Ovary (tissue), 9 donors: ENCODE measurements around the gene MED19. TPM values are rescaled to one million over a fixed set of nuclear protein-coding genes. Genes with fewer than 3 reads are reported as not detected.
A peak's percentile ranks its signal among the peaks of the same experiment; 100 is the strongest.

ENCODE experiments used
- DNase-seq, 5 donors: peaks; one replicate each; pipeline ENCODE4 v3.0.0-alpha.2; 2019 to 2020
- H3K27ac ChIP-seq, 2 donors: fragments of 200-600 bp; one replicate each; pipeline versions ENCODE4 v1.5.1 to v1.8.0; 2019 to 2022
- H3K27me3 ChIP-seq: fragments of 200-600 bp; one replicate; pipeline ENCODE4 v1.8.0; 2022
- H3K36me3 ChIP-seq: fragments of 200-600 bp; sonication (generic); one replicate; pipeline ENCODE4 v1.5.1; 2019
- H3K4me1 ChIP-seq: one replicate; pipeline ENCODE4 v1.8.1; 2013; ENCODE audit warnings: mild to moderate bottlenecking, moderate library complexity; ENCODE audit not compliant: insufficient read depth
- H3K4me3 ChIP-seq: fragments of 200-600 bp; sonication (generic); one replicate; pipeline ENCODE4 v1.5.1; 2017
- H3K9me3 ChIP-seq, 2 donors: fragments of 200-600 bp in 1 of 2; sonication (generic) in 1 of 2; one replicate each; pipeline versions ENCODE4 v1.5.1 to v1.8.1; 2013 to 2019; ENCODE audit warnings: mild to moderate bottlenecking in 1 of 2, moderate library complexity in 1 of 2
- EP300 ChIP-seq: sonication (generic); formaldehyde crosslinking; IDR thresholded peaks from one replicate; pipeline ENCODE4 v1.6.1; 2017; ENCODE audit warnings: antibody characterized with exemption
- POLR2A ChIP-seq: fragments of 450-650 bp; IDR thresholded peaks from one replicate; pipeline ENCODE4 v1.6.1; 2017; ENCODE audit warnings: antibody characterized with exemption, mild to moderate bottlenecking, moderate library complexity
- WGBS, 3 donors: extraction: QIAGEN DNeasy Blood & Tissue Kit in 1 of 3; methylation state at CpG; one replicate each; pipeline versions ENCODE4 v1.1.5 to v1.1.7; 2013 to 2017; 5-methylcytosine and 5-hydroxymethylcytosine counted together
- intact Hi-C, 4 donors: fragments of 100-400 bp; cut with DNase I; formaldehyde crosslinking; loops; one replicate each; pipeline versions ENCODE4 v1.11.0 to v1.15.1; 2022 to 2023
- polyA plus RNA-seq, 2 donors: library from polyadenylated mRNA; stranded (reverse); fragments of 200-250 nt in 1 of 2; fragments of 350-450 nt in 1 of 2; fragmentation: Illumina TruSeq in 1 of 2; extraction: RNeasy Lipid Tissue Mini Kit (QIAGEN cat#74804) in 1 of 2; gene quantifications; one replicate each; pipeline ENCODE4 v1.2.3, GENCODE V29; 2013 to 2014
- total RNA-seq, 7 donors: library from RNA; depleted of rRNA in 2 of 7; stranded (reverse); fragments of >200 nt in 2 of 7; fragmentation: NEBNext Ultra II Directional in 3 of 7; extraction: Animal tissue kit (Norgen Biotek cat#: 25700) in 3 of 7; gene quantifications; one replicate each; pipeline versions ENCODE4 v1.1.0 to v1.2.4, GENCODE V29; 2016 to 2023
- TF ChIP-seq, protein P1 (sequence below), 3 donors: fragments of 450-650 bp in 2 of 3; fragments of 200-600 bp in 1 of 3; IDR thresholded peaks; one replicate each; pipeline versions ENCODE4 v1.5.1 to v1.8.0; 2016 to 2022; ENCODE audit warnings: antibody characterized with exemption in 3 of 3, mild to moderate bottlenecking in 1 of 3
- donor health status: DM: no; HTN: no; CAD: no; lungs with moderate emphysema.
- donor health status: DM: no; HTN: no; CAD: no.
- donor health status: Bipolar disorder and iron deficiency.
- donor health status: DM: yes; HTN: yes; CAD: no.
- donor health status: DM: no; HTN: no; CAD: no.
- donor health status: DM: yes; HTN: yes; CAD: no.

Gene MED19
- total and polyA plus RNA-seq, 9 donors = 9.8 to 19.8 (median 13.8) TPM

- Histone ChIP-seq H3K27me3 (no peaks in the 10 kb centered on the region), H3K27ac (peak overlapping the region; percentile 85 to 98), H3K4me3 (peak overlapping the region; percentile 85), H3K36me3 (no peaks in the 10 kb centered on the region), H3K9me3 (no peaks in the 10 kb centered on the region), H3K4me1 (peaks cover 2% of the 10 kb centered on the region)
- WGBS, 3 donors = 0 to 1% (median 1%) methylated on average over 23 to 31 of the region's 31 CpGs
- intact Hi-C loops = loop anchor here in 2 of 4 donors (5.0 to 10.0 kb wide), 2 partner anchors 94 to 1886 kb away; partner anchors contain the start of gene CTNND1 (in 1 of the 2)
- DNase-seq = no peak
- no peak for TF ChIP-seq EP300
- TF ChIP-seq, protein P1, sequence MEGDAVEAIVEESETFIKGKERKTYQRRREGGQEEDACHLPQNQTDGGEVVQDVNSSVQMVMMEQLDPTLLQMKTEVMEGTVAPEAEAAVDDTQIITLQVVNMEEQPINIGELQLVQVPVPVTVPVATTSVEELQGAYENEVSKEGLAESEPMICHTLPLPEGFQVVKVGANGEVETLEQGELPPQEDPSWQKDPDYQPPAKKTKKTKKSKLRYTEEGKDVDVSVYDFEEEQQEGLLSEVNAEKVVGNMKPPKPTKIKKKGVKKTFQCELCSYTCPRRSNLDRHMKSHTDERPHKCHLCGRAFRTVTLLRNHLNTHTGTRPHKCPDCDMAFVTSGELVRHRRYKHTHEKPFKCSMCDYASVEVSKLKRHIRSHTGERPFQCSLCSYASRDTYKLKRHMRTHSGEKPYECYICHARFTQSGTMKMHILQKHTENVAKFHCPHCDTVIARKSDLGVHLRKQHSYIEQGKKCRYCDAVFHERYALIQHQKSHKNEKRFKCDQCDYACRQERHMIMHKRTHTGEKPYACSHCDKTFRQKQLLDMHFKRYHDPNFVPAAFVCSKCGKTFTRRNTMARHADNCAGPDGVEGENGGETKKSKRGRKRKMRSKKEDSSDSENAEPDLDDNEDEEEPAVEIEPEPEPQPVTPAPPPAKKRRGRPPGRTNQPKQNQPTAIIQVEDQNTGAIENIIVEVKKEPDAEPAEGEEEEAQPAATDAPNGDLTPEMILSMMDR (IDR thresholded peaks at IDR 0.05) = no peak
- TF ChIP-seq POLR2A = no peak
Measured at GRCh38 chr11:57668434-57668782, 43.6 kb downstream of the MED19 start.

DNA sequence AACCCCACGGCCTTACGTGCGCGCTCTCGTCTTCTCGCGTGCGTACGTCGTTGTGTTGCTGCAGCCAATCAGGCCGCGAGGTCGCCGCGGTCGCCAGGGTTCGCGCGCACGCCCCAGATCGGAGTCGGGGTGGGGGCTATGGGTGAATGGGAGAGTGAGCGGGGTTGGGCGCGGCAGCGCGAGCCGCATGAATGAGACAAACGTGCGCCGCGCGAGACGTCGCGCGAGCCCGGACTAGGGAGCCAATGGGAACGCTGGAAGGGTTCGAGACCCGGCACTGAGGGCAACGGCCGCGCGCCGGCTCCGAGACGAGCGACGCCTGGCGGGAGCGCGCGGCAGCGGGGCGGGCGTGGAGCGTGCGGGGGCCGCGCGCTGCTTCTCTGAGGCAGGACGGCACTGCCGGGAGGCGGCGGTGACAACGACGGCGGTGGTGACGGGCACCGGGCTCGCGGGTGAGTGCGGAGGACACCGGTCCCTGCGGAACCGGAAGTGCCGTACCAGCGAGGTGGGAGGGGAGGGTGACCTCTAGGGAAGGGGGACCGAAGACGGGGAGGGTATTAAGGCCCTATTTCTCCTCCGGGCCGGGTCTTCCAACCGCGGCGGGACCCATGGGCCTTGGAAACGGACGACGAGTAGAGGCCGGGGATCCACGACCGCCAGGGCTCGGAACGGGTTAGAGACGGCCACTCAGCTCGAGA, 44.1 kb downstream of the MED19 start, which contains the start of gene ZDHHC5:
Gene ZDHHC5 (plus strand): TSS at position 379 of the 698 bp plus-strand sequence. CDS start 4,977 bp downstream, outside the sequence.
- peak within 1 kb of the TSS; percentile 85 for H3K4me3 ChIP-seq
- H3K36me3 ChIP-seq = no peaks in the 10 kb centered on the region
- TF ChIP-seq, protein P1 (IDR thresholded peaks at IDR 0.05) = peak; percentile 49 to 82 (median 64)
- peak; percentile 64 for TF ChIP-seq POLR2A
- no peak for TF ChIP-seq EP300
- H3K27me3 ChIP-seq = no peaks in the 10 kb centered on the region
- H3K9me3 ChIP-seq = no peaks in the 10 kb centered on the region
- intact Hi-C loops = loop anchor here in 2 of 4 donors (5.0 to 10.0 kb wide), 2 partner anchors 94 to 1887 kb away; partner anchors contain the start of gene CTNND1 (in 1 of the 2)
- WGBS, 3 donors = 0% methylated on average over 81 to 96 of the region's 96 CpGs
- peak within 1 kb of the TSS; percentile 85 to 98 for H3K27ac ChIP-seq
- peaks cover 2% of the 10 kb centered on the region for H3K4me1 ChIP-seq
- DNase-seq = peak; percentile 98 to 99 (median 99)

GRCh38 chr11:57667117-57667735, 44.8 kb downstream of the MED19 start:
- WGBS, 3 donors = 0 to 1% (median 0%) methylated on average over 29 of the region's 29 CpGs
- no peak for TF ChIP-seq EP300
- no peak for TF ChIP-seq POLR2A
- TF ChIP-seq, protein P1 (IDR thresholded peaks at IDR 0.05) = no peak
- H3K27me3 ChIP-seq = no peaks in the 10 kb centered on the region
- H3K36me3 ChIP-seq = no peaks in the 10 kb centered on the region
- H3K4me3 ChIP-seq = peak overlapping the region; percentile 85
- H3K4me1 ChIP-seq = peaks cover 2% of the 10 kb centered on the region
- intact Hi-C loops = loop anchor here in 2 of 4 donors (5.0 to 10.0 kb wide), 2 partner anchors 95 to 1888 kb away; partner anchors contain the start of gene CTNND1 (in 1 of the 2)
- no peaks in the 10 kb centered on the region for H3K9me3 ChIP-seq
- peak; percentile 92 to 98 (median 97) for DNase-seq
- peak overlapping the region; percentile 85 to 98 for H3K27ac ChIP-seq

- intact Hi-C loops = loop anchor here in 1 of 4 donors (10.0 kb wide), 1 partner anchor 1891 kb away; no protein-coding TSS in a partner anchor
Measured at GRCh38 chr11:57663975-57664374, 48.0 kb downstream of the MED19 start.

More at GRCh38 chr11:57663975-57664374, 48.0 kb downstream of the MED19 start:
- H3K9me3 ChIP-seq = no peaks in the 10 kb centered on the region
- no peaks in the 10 kb centered on the region for H3K36me3 ChIP-seq
- H3K27ac ChIP-seq = no peak overlapping the region
- no peaks in the 10 kb centered on the region for H3K4me1 ChIP-seq
- no peak for DNase-seq
- 77 to 84% (median 83%) methylated on average over 9 of the region's 9 CpGs for WGBS, 3 donors
- H3K27me3 ChIP-seq = no peaks in the 10 kb centered on the region
- TF ChIP-seq POLR2A (no peak), EP300 (no peak)
- TF ChIP-seq, protein P1 (IDR thresholded peaks at IDR 0.05) = no peak
- no peak overlapping the region for H3K4me3 ChIP-seq
